ENCODE data around the gene PHF21B.

Gene PHF21B

GRCh38 chr22:44869196-44869595 is 140.6 kb downstream of the PHF21B start:
- H3K4me3 ChIP-seq (ENCODE audit: insufficient read depth in 1 of 2, low read depth in 1 of 2, low read length in 2 of 2) = no peak overlapping the region
- H4K8ac ChIP-seq (ENCODE audit: low read length) = no peak overlapping the region
- H3K18ac ChIP-seq (ENCODE audit: low read depth in 1 of 2, low read length in 2 of 2) = no peak overlapping the region
- no peak for DNase-seq
- H2BK5ac ChIP-seq (ENCODE audit: low read depth, low read length, poor library complexity, severe bottlenecking) = no peak overlapping the region
- no peak overlapping the region for H2AK5ac ChIP-seq (ENCODE audit: low read length, severe bottlenecking)
- no peak overlapping the region for H2AFZ ChIP-seq (ENCODE audit: low read depth, low read length)
- H3K27ac ChIP-seq (ENCODE audit: low read length, poor library complexity, severe bottlenecking) = no peak overlapping the region
- H3K4me2 ChIP-seq (ENCODE audit: low read length, poor library complexity, severe bottlenecking) = no peak overlapping the region
- no peak overlapping the region for H2BK12ac ChIP-seq (ENCODE audit: low read length in 2 of 2)
- WGBS = 86% methylated on average over 7 of the region's 7 CpGs
- H3K36me3 ChIP-seq (ENCODE audit: control insufficient read depth in 1 of 2, insufficient read depth in 2 of 2, low read depth in 1 of 2, low read length in 2 of 2) = no peaks in the 10 kb centered on the region
- peaks cover 0 to 5% of the 10 kb centered on the region in 2 experiments for H3K27me3 ChIP-seq (ENCODE audit: control insufficient read depth in 1 of 2, insufficient read depth in 1 of 2, low read length in 2 of 2)
- H3K4ac ChIP-seq (ENCODE audit: low read depth in 1 of 2, low read length in 2 of 2) = no peak overlapping the region
- no peak overlapping the region for H3K14ac ChIP-seq (ENCODE audit: low read length in 2 of 2)
- no peak overlapping the region for H2BK15ac ChIP-seq (ENCODE audit: low read depth, poor library complexity, severe bottlenecking)
- peaks cover 8% of the 10 kb centered on the region for H3K9me3 ChIP-seq (ENCODE audit: control insufficient read depth, low read length)
- no peak overlapping the region for H4K91ac ChIP-seq (ENCODE audit: low read length)
- no peak overlapping the region for H2BK120ac ChIP-seq (ENCODE audit: low read depth, low read length)
- no peak overlapping the region for H3K9ac ChIP-seq (ENCODE audit: low read length)
- H3K23ac ChIP-seq (ENCODE audit: low read length in 2 of 2) = no peak overlapping the region
- H3K79me1 ChIP-seq (replicated peaks; ENCODE audit: low read length, poor library complexity, severe bottlenecking) = no peaks in the 10 kb centered on the region
- peaks cover 2% of the 10 kb centered on the region for H3K4me1 ChIP-seq (ENCODE audit: control insufficient read depth, insufficient read depth, low read depth, low read length)

DNA sequence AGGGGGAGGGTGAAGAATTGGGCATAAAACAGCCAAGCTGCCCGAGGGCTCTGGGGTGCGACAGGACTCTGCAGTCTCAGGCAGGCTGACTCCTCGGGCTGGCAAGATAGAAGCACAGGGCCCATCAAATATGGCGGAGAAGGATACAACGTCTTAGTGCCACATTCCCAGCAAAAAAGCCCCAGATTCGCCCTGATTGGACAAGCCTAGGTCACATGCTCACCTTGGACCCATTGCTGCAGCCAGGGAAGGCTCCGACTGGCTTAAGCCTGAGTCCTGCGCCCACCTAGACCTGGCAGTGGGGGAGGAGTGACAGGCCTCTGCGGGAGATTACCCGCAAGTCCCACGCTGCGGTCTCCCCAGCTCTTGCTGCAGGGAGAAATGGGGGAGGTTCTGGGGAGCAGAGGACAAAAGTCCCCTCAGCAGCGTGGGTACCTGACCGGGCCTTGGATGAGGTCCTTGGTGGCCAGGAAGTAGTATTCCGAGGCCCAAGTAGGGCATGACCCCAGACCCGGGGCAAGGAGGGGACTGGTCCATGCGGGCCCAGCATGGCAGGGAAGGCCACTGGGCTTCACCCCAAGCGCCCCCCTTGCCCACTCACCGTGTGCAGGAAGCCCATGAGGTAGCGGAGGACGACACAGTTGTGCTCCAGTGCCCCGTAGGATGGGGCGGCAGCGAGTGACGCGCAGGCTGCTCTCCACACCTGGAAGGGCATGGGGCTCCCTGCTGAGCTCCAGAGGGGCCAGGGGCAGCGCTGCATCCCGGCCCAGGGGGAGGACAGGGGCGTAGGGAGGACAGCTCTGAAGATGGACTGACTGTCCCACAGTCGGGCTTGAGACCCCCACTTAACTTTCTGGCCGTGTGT is 144.4 kb downstream of the PHF21B start:
- Histone ChIP-seq H3K27ac (ENCODE audit: low read length, poor library complexity, severe bottlenecking) (no peak overlapping the region), H3K18ac (ENCODE audit: low read depth in 1 of 2, low read length in 2 of 2) (no peak overlapping the region), H3K14ac (ENCODE audit: low read length in 2 of 2) (no peak overlapping the region), H2AFZ (ENCODE audit: low read depth, low read length) (no peak overlapping the region), H3K4ac (ENCODE audit: low read depth in 1 of 2, low read length in 2 of 2) (no peak overlapping the region), H2BK5ac (ENCODE audit: low read depth, low read length, poor library complexity, severe bottlenecking) (no peak overlapping the region), H2AK5ac (ENCODE audit: low read length, severe bottlenecking) (no peak overlapping the region), H3K4me2 (ENCODE audit: low read length, poor library complexity, severe bottlenecking) (no peak overlapping the region), H3K23ac (ENCODE audit: low read length in 2 of 2) (no peak overlapping the region), H4K91ac (ENCODE audit: low read length) (no peak overlapping the region), H3K79me1 (replicated peaks; ENCODE audit: low read length, poor library complexity, severe bottlenecking) (no peaks in the 10 kb centered on the region), H3K9ac (ENCODE audit: low read length) (no peak overlapping the region), H2BK12ac (ENCODE audit: low read length in 2 of 2) (no peak overlapping the region), H3K4me1 (ENCODE audit: control insufficient read depth, insufficient read depth, low read depth, low read length) (peaks cover 2% of the 10 kb centered on the region), H3K27me3 (ENCODE audit: control insufficient read depth in 1 of 2, insufficient read depth in 1 of 2, low read length in 2 of 2) (peaks cover 0 to 11% of the 10 kb centered on the region in 2 experiments), H2BK15ac (ENCODE audit: low read depth, poor library complexity, severe bottlenecking) (no peak overlapping the region), H3K4me3 (ENCODE audit: insufficient read depth in 1 of 2, low read depth in 1 of 2, low read length in 2 of 2) (no peak overlapping the region), H2BK120ac (ENCODE audit: low read depth, low read length) (no peak overlapping the region), H3K36me3 (ENCODE audit: control insufficient read depth in 1 of 2, insufficient read depth in 2 of 2, low read depth in 1 of 2, low read length in 2 of 2) (no peaks in the 10 kb centered on the region), H3K9me3 (ENCODE audit: control insufficient read depth, low read length) (no peaks in the 10 kb centered on the region), H4K8ac (ENCODE audit: low read length) (no peak overlapping the region)
- DNase-seq = no peak
- WGBS = 89% methylated on average over 31 of the region's 31 CpGs

DNA sequence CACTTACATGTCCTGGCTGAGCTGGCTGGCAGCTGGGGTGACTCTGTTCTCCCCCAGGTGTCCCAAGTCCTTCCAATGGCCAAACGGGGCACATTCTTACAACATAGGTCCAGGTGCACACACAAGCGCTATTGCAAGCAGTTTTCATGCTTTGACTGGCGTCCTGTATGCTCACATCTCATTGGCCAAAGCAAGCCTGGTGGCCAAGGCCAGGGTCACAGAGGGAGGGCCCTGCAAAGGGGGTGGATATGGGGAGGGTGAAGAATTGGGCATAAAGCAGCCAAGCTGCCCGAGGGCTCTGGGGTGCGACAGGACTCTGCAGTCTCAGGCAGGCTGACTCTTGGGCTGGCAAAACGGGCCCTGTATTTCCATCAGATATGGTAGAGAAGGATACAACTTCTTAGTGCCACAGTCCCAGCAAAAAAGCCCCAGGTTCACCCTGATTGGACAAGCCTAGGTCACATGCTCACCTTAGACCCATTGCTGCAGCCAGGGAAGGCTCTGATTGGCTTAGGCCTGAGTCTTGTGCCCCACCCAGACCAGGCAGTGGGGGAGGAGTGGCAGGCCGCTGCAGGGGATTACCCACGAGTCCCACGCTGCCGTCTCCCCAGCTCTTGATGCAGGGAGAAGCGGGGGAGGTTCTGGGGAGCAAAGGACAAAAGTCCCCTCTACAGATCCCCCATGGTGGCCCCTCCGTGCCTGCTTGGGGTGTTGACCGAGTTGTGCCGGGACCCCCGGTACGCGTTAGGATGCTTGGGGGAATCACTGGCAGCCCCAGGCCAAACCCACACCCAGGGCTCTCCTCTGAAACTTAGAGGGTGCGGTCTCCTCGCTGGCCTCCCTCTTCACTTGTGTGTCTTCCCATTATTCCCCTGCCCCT is 146.6 kb downstream of the PHF21B start:
- WGBS = 90% methylated on average over 15 of the region's 19 CpGs
- no peak overlapping the region for H3K27ac ChIP-seq (ENCODE audit: low read length, poor library complexity, severe bottlenecking)

GRCh38 chr22:44862281-44862680 is 147.5 kb downstream of the PHF21B start:
- no peak overlapping the region for H3K14ac ChIP-seq (ENCODE audit: low read length in 2 of 2)
- H3K18ac ChIP-seq (ENCODE audit: low read depth in 1 of 2, low read length in 2 of 2) = no peak overlapping the region
- H3K4me1 ChIP-seq (ENCODE audit: control insufficient read depth, insufficient read depth, low read depth, low read length) = no peaks in the 10 kb centered on the region
- no peak overlapping the region for H3K9ac ChIP-seq (ENCODE audit: low read length)
- no peak overlapping the region for H2BK15ac ChIP-seq (ENCODE audit: low read depth, poor library complexity, severe bottlenecking)
- DNase-seq = no peak
- no peak overlapping the region for H4K91ac ChIP-seq (ENCODE audit: low read length)
- no peak overlapping the region for H3K23ac ChIP-seq (ENCODE audit: low read length in 2 of 2)
- H3K9me3 ChIP-seq (ENCODE audit: control insufficient read depth, low read length) = no peaks in the 10 kb centered on the region
- no peak overlapping the region for H2AFZ ChIP-seq (ENCODE audit: low read depth, low read length)
- H3K27ac ChIP-seq (ENCODE audit: low read length, poor library complexity, severe bottlenecking) = no peak overlapping the region
- no peak overlapping the region for H3K4ac ChIP-seq (ENCODE audit: low read depth in 1 of 2, low read length in 2 of 2)
- H2BK5ac ChIP-seq (ENCODE audit: low read depth, low read length, poor library complexity, severe bottlenecking) = no peak overlapping the region
- H3K4me2 ChIP-seq (ENCODE audit: low read length, poor library complexity, severe bottlenecking) = no peak overlapping the region
- no peaks in the 10 kb centered on the region for H3K79me1 ChIP-seq (replicated peaks; ENCODE audit: low read length, poor library complexity, severe bottlenecking)
- H2BK12ac ChIP-seq (ENCODE audit: low read length in 2 of 2) = no peak overlapping the region
- H3K36me3 ChIP-seq (ENCODE audit: control insufficient read depth in 1 of 2, insufficient read depth in 2 of 2, low read depth in 1 of 2, low read length in 2 of 2) = no peaks in the 10 kb centered on the region
- WGBS = 76% methylated on average over 11 of the region's 11 CpGs
- H3K4me3 ChIP-seq (ENCODE audit: insufficient read depth in 1 of 2, low read depth in 1 of 2, low read length in 2 of 2) = no peak overlapping the region
- peaks cover 0 to 6% of the 10 kb centered on the region in 2 experiments for H3K27me3 ChIP-seq (ENCODE audit: control insufficient read depth in 1 of 2, insufficient read depth in 1 of 2, low read length in 2 of 2)
- no peak overlapping the region for H4K8ac ChIP-seq (ENCODE audit: low read length)
- no peak overlapping the region for H2BK120ac ChIP-seq (ENCODE audit: low read depth, low read length)
- no peak overlapping the region for H2AK5ac ChIP-seq (ENCODE audit: low read length, severe bottlenecking)

More for the DNA sequence above, 146.6 kb downstream of the PHF21B start:
- Histone ChIP-seq H2AFZ (ENCODE audit: low read depth, low read length) (no peak overlapping the region), H3K4me1 (ENCODE audit: control insufficient read depth, insufficient read depth, low read depth, low read length) (no peaks in the 10 kb centered on the region), H3K4me3 (ENCODE audit: insufficient read depth in 1 of 2, low read depth in 1 of 2, low read length in 2 of 2) (no peak overlapping the region), H2BK5ac (ENCODE audit: low read depth, low read length, poor library complexity, severe bottlenecking) (no peak overlapping the region), H2AK5ac (ENCODE audit: low read length, severe bottlenecking) (no peak overlapping the region), H3K79me1 (replicated peaks; ENCODE audit: low read length, poor library complexity, severe bottlenecking) (no peaks in the 10 kb centered on the region), H2BK120ac (ENCODE audit: low read depth, low read length) (no peak overlapping the region), H3K36me3 (ENCODE audit: control insufficient read depth in 1 of 2, insufficient read depth in 2 of 2, low read depth in 1 of 2, low read length in 2 of 2) (no peaks in the 10 kb centered on the region), H3K9ac (ENCODE audit: low read length) (no peak overlapping the region), H2BK12ac (ENCODE audit: low read length in 2 of 2) (no peak overlapping the region), H3K4me2 (ENCODE audit: low read length, poor library complexity, severe bottlenecking) (no peak overlapping the region), H2BK15ac (ENCODE audit: low read depth, poor library complexity, severe bottlenecking) (no peak overlapping the region), H3K23ac (ENCODE audit: low read length in 2 of 2) (no peak overlapping the region), H3K4ac (ENCODE audit: low read depth in 1 of 2, low read length in 2 of 2) (no peak overlapping the region), H3K18ac (ENCODE audit: low read depth in 1 of 2, low read length in 2 of 2) (no peak overlapping the region), H3K27me3 (ENCODE audit: control insufficient read depth in 1 of 2, insufficient read depth in 1 of 2, low read length in 2 of 2) (peaks cover 0 to 11% of the 10 kb centered on the region in 2 experiments), H3K9me3 (ENCODE audit: control insufficient read depth, low read length) (no peaks in the 10 kb centered on the region), H4K91ac (ENCODE audit: low read length) (no peak overlapping the region), H4K8ac (ENCODE audit: low read length) (no peak overlapping the region), H3K14ac (ENCODE audit: low read length in 2 of 2) (no peak overlapping the region)
- no peak for DNase-seq

All from mesenchymal stem cell (in vitro differentiated cells and primary cell).